GM18507 (cell line): ENCODE results near the gene SH3BP4.

Experiments used
- DNase-seq: peaks from one replicate; pipeline ENCODE4 v3.0.0; 2011; ENCODE audit warnings: low read depth; ENCODE audit not compliant: insufficient read length; ENCODE audit errors: extremely low spot score
- FAIRE-seq: peaks from 2 replicates; lab custom pipeline; 2011; peaks lifted over from hg19 to GRCh38; lab: Jason Lieb, UNC

Gene SH3BP4

DNA sequence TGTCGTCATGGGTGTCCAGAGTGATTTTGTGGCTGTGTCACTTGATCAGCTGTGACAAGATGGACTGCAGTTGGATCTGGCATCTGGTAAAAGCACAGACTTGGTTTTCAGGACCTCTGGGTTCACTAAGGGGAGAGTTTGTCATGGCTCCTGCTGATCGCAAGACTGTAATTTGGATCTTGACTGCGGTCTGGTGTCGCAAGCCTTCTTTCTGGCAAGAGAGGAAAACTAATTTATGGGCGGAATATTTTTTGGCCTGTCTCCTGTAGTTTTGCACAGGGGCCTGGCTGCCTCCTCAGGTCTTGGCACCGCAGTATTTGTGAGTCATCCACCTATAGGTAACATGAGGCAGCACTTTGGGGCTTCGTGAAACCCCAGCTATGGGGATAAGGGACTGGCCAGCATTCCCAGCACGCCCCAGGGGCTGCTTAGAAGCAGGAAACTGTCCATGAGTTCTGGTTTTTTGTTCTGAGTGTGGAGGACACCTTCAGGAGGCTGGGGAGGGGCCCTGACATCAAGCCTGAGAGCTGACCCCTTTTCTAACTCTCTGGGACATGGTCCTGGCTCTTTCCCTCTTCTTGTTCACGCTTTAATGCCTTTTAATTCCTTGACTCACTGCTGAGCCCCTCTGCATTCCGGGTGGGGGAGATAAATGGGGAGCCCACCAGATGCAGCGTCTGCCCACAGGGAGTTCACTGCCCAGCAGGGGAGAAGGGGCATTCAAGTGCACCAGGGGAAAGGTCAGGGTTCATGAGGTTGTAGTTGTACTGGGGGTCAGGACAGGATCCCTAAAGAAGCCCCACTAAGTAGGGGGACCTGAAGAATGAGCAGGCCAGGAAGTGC lies 12.2 kb downstream of the SH3BP4 start:
- DNase-seq (no peak), FAIRE-seq (no peak)

DNA sequence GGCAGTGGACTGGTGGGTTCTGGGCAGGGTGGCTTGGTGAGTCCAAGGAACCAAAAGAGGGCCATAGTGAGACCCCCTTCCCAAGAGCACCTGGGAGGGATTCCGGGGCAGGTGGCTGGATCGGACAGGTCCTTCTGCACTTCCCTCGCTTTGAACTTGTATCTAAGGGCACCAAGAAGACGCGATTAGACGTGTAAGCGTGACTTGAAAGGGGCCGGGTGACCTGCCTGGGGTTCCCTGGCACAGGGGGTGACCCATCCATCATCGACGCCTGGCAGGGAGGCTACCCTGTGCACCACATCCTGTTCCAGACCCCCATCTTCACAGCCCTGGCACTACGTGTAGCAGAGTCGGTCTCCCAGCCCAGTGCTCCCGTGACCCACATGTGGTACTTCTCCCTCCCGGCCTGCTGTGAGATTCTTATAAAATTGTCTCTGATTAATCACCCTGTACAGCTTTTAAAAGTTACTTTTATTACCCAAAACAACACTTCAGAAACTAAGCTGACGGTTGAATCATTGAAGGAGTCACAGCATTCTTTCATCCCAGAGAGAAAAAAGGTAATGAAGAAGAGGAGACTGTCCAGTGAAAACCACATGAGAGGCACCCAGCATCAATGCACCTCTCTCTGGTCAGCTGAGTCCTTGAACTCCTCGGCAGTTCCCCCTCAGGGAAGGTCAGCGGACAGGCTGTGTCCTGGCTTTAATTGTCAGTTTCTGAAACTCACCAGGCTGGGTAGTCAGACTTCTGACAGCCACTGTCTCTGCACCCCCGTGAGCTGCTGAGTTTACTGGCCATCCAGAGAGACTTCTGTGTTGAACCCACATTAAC lies 13.0 kb downstream of the SH3BP4 start:
- DNase-seq, result no peak
- FAIRE-seq, result no peak

DNA sequence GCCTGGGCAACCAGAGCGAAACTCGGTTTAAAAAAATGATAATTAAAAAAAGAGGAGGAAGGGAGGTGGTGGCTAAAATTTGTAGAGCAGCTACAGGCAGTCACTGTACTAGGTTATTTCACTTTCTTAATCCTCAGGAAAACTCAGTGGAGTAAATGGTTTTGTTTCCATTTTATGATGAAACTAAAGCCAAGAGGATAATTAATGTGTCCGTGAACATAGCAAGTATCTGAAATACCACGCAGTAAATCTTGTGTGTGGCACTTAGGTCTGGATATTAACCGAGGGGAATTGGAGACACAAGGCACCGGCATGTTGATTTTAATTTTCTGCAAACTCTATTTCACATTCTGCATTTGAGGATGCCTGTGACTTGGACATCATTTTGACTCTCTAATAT lies 14.5 kb downstream of the SH3BP4 start:
- FAIRE-seq, result no peak
- DNase-seq, result no peak

DNA sequence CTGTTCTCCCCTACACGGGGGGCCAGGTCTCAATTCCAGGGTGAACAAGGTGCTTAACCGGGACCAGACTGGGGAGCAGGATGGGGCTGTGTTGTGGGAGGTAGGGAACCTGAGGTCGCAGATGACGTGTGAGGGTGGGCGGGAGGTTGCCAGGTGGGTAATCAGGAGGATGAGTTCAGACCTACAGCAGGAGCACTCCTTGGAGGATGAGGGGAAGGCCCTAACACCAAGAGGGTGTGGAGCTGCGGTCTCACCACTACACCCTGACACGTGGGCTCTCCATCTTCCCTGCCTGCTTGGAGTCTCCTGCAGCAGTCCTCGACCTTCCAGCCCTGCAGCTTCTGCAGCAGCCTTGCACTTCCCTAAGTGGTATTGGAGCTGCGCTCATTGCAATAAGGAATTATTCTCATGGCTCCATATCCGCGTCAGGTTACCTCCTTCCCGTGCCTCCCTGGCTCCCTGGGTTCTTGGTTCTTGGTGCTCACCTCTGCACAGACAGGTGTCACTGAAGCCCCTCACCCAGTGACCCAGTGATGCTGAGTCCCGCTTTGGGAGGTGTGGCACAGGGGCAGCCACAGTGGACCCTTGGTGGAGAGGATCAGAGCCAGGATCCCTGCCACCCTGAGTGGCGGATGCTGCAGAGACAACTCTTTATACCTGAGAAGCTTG lies 15.5 kb downstream of the SH3BP4 start:
- FAIRE-seq (no peak), DNase-seq (no peak)

DNA sequence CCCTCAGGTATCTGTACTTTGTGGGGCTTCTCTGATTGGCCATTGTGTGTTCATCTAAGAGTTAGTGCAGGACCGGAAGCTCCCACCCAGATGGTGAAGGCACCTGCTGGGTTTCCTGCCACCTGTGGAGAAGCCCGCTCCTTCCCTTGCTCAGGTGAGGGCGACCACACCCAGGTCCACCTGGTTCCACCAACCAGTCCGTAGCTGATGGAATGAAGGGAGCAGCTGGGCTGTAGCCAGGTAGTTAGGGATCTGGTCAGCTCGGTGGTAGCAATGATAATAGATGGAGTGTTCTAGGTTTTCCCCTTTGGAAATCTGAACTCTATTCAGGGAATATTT lies 16.0 kb downstream of the SH3BP4 start:
- DNase-seq, result no peak
- FAIRE-seq, result no peak

DNA sequence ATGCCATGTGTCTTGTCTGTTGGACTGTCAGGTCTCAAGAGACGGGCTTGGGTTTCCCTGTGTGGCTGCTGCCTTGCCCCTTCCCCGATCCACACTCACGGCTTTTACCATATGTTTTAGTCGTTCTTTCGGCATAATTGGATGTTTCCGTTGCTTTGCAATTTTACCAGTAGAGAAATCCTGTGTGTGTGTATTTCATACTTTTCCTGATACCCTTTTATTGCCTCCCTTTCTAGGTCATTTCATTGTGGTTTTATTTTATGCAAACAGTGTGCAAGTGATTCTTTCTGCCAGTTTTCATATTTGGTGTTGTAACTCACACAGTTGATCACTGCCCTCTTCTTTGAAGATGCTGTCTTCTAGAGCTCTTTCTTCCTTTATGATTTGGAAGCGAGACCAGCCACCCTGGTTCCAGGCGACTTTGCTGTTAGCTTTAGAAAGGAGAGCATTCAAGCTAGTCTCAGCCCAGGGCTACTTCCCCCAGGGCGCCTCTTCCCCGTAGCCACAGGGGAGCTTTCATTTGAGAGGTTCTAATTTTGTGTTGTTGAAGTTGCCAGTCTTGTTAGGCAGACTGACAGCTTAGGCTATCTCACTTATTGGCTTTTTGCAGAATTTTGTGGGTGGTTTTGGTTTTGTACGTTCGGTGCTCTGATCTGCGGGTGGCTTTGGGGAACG lies 17.0 kb downstream of the SH3BP4 start:
- DNase-seq (no peak), FAIRE-seq (no peak)

DNA sequence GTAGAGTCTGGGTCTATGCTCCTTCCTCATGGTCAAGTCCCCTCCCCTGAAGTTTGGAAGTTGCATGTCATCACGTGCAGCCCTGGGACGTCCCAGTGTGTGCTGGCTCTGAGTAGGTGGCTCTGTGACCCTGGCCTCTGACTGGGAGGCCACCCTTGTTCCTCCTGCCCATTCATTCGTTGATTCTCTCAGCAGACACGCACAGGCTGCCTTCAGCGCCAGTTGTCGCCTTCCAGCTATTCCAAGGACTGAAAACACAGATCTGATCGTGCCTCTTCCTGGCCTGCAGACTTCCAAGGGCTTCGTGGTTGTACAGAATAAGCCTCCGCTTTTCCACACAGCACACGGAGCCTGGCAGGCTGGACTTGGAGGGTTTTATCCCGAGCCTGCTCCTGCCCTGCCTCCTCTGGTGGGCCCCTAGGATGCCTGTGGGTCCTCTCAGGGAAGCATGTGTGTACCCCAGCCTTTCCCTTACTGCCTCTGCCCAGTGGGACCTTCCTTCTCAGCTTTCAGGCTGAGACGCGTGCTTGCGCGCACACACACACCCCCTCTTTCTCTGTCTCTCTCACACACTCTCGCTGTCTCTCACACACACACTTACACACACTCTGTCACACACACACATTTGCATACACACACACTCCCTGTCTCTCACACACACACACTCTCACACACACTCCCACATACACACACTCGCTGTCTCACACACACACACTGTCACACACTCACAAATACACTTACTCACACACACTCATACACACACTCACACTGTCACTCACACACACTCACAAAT lies 17.7 kb downstream of the SH3BP4 start:
- no peak for FAIRE-seq
- DNase-seq, result no peak

DNA sequence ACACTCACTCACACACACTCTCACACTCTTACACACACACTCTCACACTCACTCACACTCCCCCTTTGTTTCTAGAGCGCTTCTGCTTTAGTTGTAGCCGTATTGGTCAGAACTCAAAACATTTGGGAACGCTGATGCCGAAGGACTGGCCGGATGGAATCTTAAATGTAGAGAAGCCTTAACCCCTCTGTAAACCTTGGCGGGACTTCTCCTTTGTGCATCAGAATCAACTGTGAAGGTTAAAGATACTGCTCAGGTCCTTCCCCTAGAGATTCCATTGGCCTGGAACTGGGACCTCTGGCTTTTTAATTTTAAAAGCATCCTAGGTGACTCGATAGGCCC lies 18.3 kb downstream of the SH3BP4 start:
- FAIRE-seq, result no peak
- no peak for DNase-seq

DNA sequence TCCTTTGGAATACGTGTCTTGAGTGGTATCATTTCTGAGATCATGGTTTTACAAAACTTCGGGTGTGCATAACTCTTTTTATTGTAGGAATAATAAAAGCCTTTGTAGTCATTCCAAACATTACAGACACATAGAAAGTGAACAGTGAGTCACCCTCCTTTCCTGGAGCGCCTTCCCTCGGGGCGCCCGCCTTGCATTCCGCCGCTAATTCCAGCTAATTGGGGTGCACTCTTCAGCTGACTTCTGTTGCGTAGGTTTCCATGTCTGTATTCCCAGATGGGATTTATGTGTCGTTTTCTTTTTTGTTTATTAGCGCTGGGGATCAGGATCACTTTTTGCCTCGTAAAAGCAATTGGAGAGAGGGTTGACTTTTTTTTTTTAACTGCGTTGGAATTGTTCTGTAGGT lies 18.7 kb downstream of the SH3BP4 start:
- no peak for DNase-seq
- no peak for FAIRE-seq

DNA sequence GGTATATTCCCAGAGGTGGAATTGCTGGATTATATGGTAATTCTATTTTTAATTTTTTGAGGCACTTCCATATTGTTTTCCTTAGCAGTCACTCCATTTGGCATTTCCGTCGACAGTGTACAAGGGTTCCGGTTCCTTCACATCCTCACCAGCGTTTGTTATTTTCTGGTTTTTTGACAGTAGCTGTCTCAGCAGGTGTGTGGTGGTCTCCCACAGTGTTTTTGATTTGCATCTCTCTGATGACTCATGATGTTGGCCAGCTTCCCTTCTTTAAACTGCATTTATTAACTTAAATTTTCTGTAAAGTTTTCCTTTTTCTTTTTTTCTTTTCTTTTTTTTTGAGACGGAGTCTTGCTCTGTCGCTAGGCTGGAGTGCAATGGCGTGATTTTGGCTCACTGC lies 19.7 kb downstream of the SH3BP4 start:
- FAIRE-seq, result no peak

DNA sequence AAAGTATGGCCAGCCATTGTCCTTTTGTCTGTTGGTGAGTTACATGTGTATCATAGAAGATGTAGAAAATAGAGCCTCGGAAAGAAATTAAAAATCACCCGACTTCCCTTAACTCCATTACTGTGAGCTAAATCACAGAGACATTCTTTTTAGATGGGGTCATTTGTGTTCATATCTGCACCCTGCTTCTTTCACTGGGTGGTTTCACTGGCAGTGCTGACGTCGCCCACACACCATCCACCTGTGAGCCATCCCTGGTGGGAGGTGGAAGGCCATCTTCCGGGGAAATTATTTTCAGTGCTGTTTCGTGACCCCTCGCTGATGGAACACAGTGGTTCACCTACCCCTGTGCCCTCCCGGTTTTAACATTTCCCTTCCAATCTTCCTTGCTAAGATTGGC lies 21.2 kb downstream of the SH3BP4 start:
- DNase-seq (no peak), FAIRE-seq (no peak)

More for the DNA sequence above, 19.7 kb downstream of the SH3BP4 start:
- no peak for DNase-seq

DNA sequence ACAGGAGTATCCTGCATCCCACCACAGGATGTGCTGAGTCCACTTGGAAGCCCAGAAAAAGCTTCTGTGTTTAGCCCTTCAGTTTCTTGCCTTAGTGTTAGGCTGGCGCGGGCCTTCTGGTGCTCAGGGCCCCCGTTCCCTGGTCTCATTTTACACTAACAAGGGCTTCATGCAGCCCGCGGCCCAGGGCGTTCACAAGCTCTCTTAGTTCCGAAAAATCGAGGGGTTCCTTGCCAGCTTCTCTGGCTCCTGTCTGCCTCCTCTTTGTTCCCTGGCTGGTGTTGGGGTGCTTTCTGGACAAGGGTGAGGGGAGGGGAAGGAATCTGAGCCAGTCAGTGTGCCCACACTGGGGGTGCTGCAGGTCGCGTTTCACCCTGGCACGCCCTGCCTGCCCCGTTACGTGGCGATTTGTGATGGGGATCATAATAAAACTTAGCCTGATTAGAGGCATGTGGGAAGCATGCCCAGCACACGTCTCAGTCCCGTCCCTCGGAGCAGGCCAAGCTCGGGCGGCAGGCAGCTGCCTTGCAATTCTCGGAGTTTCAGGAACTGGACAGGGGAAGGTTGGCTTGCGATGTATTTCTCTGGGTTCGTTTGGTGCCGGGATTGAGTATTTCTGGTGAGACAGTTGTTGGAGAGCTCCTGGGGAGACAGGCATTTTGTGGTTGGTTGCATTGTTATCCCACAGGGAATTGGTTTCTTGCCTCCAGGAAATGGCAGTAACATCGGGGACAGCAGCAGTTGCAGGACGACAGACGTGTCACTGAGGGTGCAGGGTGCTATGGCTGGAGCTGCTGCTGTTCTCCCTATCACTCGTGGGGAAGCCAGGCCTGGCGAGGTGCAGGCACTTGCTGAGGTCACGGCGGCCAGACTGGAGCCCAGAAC lies 22.9 kb downstream of the SH3BP4 start:
- no peak for FAIRE-seq

DNA sequence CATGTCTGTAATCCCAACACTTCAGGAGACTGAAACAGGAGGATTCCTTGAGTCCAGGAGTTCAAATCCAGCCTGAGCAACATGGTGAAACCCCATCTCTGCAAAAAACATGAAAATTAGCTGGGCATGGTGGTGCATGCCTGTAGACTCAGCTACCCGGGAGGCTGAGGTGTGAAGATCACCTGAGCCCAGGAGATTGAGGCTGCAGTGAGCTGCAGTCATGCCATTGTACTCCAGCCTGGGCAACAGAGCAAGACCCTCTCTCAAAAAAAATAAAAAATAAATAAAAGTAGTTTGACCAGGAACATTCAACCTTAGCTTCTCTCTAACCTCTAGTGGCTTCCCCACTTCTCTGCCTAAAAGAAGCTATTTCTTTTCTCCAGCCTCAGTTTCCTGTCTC lies 23.8 kb downstream of the SH3BP4 start:
- DNase-seq (no peak), FAIRE-seq (no peak)

More for the DNA sequence above, 22.9 kb downstream of the SH3BP4 start:
- DNase-seq, result no peak

DNA sequence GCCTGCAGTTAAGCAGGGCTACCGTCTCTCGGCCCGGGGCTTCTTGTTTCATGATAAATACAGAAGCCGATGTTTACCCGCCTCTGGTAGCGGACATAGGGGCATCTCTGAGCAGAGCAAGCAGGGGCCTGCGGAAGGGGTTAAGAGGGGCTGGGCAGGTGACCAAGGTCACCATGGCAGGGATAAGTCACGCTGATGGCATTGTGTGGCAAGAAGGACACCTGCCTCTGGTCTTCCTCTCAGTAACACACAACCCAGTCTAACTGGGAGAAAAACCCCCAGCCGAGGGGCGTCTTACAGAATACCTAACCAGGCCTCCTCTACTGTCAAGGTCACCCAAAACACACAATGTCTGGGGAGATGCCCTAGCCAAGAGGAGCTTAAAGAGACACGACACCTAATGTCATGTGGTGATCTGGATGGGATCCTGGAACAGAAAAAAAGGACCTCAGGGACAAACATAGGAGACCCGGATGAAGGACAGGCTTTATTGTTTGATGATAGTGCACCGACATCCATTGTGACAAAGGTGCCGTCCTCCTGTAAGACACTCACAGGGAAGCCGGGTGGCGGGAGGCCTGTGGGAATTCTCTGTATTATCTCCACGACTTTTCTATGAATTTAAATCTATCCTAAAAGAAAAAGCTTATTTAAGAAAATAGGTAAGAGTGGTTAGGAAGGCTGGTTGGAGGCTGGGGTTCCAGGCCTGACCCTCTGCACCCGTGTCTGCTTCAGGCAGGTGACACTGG lies 24.8 kb downstream of the SH3BP4 start:
- no peak for FAIRE-seq
- DNase-seq, result no peak

DNA sequence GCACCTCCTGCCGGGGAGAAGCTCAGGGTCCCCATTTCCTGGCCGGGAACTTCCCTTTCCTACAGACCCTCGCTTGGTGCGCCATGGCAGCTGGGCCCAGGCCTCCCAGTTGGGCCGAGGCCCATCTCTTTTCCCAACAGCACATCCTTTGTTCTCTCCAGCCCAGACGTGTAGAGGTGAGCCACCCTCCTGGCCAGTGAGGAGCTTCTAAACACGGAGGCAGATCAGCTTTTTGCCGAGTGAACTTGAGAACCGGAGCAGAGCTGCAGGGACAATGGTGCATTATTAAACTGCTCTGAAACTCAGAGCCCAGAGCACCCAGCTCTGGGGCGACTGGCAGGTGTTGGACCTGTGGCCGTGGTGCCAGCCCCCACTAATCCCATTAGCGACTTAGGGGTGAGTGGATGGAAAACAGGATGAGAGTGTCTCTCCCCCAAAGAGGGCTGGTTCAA lies 25.4 kb downstream of the SH3BP4 start:
- no peak for FAIRE-seq
- no peak for DNase-seq

DNA sequence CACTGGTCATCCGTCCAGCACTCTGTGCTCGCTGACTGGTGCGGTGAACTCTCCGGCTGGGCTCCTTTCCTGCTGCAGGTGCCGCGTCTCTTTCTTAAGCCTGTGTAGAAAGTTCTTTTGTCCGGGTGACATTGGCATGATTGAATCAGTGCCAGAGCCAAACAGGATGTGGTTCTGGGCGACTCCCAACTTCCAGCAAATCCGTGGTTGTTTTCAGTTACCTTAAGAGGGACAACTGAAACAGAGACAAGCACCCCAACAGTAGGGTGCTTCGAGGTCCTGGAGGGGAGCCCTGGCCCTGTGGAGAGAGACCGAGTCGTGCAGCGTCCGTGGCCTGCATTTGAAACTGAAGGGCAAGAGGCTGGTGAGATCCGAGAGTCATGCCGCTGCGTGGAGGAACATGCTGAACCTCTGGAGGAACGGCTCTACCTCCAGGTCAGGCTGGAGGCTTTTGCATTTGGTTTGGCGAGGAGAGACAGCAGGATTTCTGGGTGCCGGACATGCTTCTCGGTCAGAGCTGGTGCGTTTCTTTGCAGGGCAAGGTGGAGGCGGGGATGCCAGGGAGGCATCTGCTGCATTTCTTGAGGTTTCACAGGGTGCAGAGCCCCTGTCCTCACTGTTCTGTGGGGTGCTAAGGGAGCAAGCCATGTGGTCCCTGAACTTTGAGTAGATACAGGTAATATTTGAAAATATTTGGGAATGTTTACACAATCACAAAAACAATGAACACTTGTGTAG lies 26.8 kb downstream of the SH3BP4 start:
- no peak for DNase-seq
- FAIRE-seq, result no peak
